Measurements from ENCODE around the gene GPR119. TPM values are rescaled to one million over a fixed set of nuclear protein-coding genes. Genes with fewer than 3 reads are reported as not detected.
"Not testable (repeated sequence)": the region's sequence is repeated elsewhere in the genome, so short reads cannot be mapped to it uniquely, and the experiment has no call there.

GPR119 gene
- total and polyA plus RNA-seq, 2 of the 8 experiments (the other 6 are each of a cell fraction or from before 2014, with no cell fraction given) = 0.11 TPM; not detected in 1

DNA sequence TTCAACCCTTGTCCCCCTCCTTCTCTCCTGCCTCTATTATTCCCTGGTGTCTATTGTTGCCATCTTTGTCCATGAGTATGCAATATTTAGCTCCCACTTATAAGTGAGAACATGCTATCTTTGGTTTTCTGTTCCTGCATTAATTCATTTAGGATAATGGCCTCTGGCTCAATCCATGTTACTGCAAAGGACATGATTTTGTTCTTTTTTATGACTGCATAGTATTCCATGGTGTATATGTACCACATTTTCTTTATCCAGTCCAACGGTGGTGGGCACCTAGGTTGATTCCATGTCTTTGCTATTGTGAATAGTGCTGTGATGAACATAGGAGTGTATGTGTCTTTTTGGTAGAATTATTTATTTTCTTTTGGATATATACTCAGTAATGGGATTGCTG lies 33.4 kb downstream of the GPR119 start:
- H3K4me1 ChIP-seq (replicated peaks in 1 of 4; ENCODE audit: control insufficient read depth in 3 of 4, insufficient read depth in 4 of 4, low read length in 3 of 4); H4K8ac ChIP-seq (ENCODE audit: extremely low read depth, insufficient read depth, low read length); H3K18ac ChIP-seq (ENCODE audit: extremely low read depth, low read length); FAIRE-seq; H3K56ac ChIP-seq (replicated peaks; ENCODE audit: insufficient read length, low read depth, low read length); H2AK5ac ChIP-seq (ENCODE audit: low read depth, low read length); H4K5ac ChIP-seq (ENCODE audit: insufficient read length, low read depth, low read length); H3K27me3 ChIP-seq (replicated peaks in 1 of 4; ENCODE audit: control insufficient read depth in 3 of 4, extremely low read depth in 1 of 4, insufficient read depth in 3 of 4, low read length in 3 of 4); CTCF ChIA-PET (ENCODE audit: partially characterized antibody); H3K14ac ChIP-seq (ENCODE audit: insufficient read length); H2AFZ ChIP-seq (ENCODE audit: low read length); H3K23me2 ChIP-seq (ENCODE audit: low read depth, low read length); H3K9ac ChIP-seq (replicated peaks in 1 of 4; ENCODE audit: extremely low read depth in 1 of 4, low read depth in 3 of 4, low read length in 3 of 4); POLR2A ChIA-PET (ENCODE audit: partially characterized antibody); H2BK5ac ChIP-seq (ENCODE audit: low read depth, low read length); H3K4ac ChIP-seq (replicated peaks; ENCODE audit: insufficient read length, low read depth, low read length); H3K4me2 ChIP-seq (ENCODE audit: insufficient read depth in 1 of 2, low read depth in 2 of 2, low read length in 2 of 2); H3K79me2 ChIP-seq (ENCODE audit: control insufficient read depth in 1 of 2, insufficient read depth in 2 of 2, low read length in 2 of 2); DNase-seq (ENCODE audit: low read depth in 1 of 2, low spot score in 2 of 2); H2BK15ac ChIP-seq (ENCODE audit: low read length); H4K91ac ChIP-seq (replicated peaks; ENCODE audit: insufficient read length, low read length); H2BK20ac ChIP-seq (ENCODE audit: low read length); H3K36me3 ChIP-seq (ENCODE audit: control insufficient read depth in 2 of 4, insufficient read depth in 4 of 4, low read length in 3 of 4); H4K20me1 ChIP-seq (replicated peaks in 1 of 2; ENCODE audit: control insufficient read depth in 1 of 2, insufficient read depth in 2 of 2, low read length in 2 of 2); H3K23ac ChIP-seq (ENCODE audit: insufficient read length); H2BK120ac ChIP-seq (replicated peaks; ENCODE audit: low read depth, low read length); H2BK12ac ChIP-seq (ENCODE audit: low read depth, low read length); H3K27ac ChIP-seq (ENCODE audit: low read depth, low read length); H3K4me3 ChIP-seq (ENCODE audit: extremely low read depth in 1 of 4, insufficient read depth in 2 of 4, low read depth in 3 of 4, low read length in 4 of 4); H3K79me1 ChIP-seq (ENCODE audit: low read depth, low read length); H3K9me3 ChIP-seq (ENCODE audit: insufficient read depth in 2 of 2, low read depth in 1 of 2, low read length in 1 of 2): not testable (repeated sequence)
- WGBS, 2 experiments (ENCODE audit: extremely low coverage in 1 of 2, insufficient coverage in 1 of 2, insufficient read length in 1 of 2, insufficient replicate concordance in 2 of 2, low coverage in 1 of 2, low lambda C conversion rate in 2 of 2, missing lambda C conversion rate in 1 of 2) = 100% methylated on average over 1 of the region's 1 CpG; no CpG with 5 or more reads in 1 of the 2 experiments
